Endodermal cell (in vitro differentiated cells): Measurements from ENCODE around the gene GJC1. TPM values are rescaled to one million over a fixed set of nuclear protein-coding genes. Genes with fewer than 3 reads are reported as not detected.

ENCODE experiments used
- DNase-seq: peaks from one replicate; pipeline ENCODE4 v3.0.0-alpha.2; 2017
- H3K27ac ChIP-seq: 2 replicates; pipeline ENCODE4 v1.5.1; 2013; ENCODE audit warnings: mild to moderate bottlenecking, low read depth, low read length, moderate library complexity
- H3K27me3 ChIP-seq: 2 replicates; pipeline ENCODE4 v1.6.1; 2013; ENCODE audit warnings: mild to moderate bottlenecking, low read length, moderate library complexity; ENCODE audit not compliant: insufficient read depth, control insufficient read depth, poor library complexity, severe bottlenecking
- H3K36me3 ChIP-seq: 2 replicates; pipeline ENCODE4 v1.7.0; 2013; ENCODE audit warnings: mild to moderate bottlenecking, low read length, moderate library complexity; ENCODE audit not compliant: control insufficient read depth, insufficient read depth
- H3K4me1 ChIP-seq: one replicate; pipeline ENCODE4 v1.7.0; 2013; ENCODE audit warnings: low read length; ENCODE audit not compliant: control insufficient read depth, insufficient read depth
- H3K4me3 ChIP-seq: 2 replicates; pipeline ENCODE4 v1.5.1; 2013; ENCODE audit warnings: mild to moderate bottlenecking, low read length, moderate library complexity
- H3K9ac ChIP-seq: 2 replicates; pipeline ENCODE4 v1.6.1; 2013; ENCODE audit warnings: mild to moderate bottlenecking, low read length, moderate library complexity; ENCODE audit not compliant: poor library complexity, severe bottlenecking; ENCODE audit errors: extremely low read depth
- H3K9me3 ChIP-seq: 2 replicates; pipeline ENCODE4 v1.6.1; 2013; ENCODE audit warnings: mild to moderate bottlenecking, low read length, moderate library complexity; ENCODE audit not compliant: control insufficient read depth
- H3K27ac Mint-ChIP-seq: 2 replicates; pipeline ENCODE4 v1.8.0; 2020; ENCODE audit warnings: mixed read lengths
- H3K27me3 Mint-ChIP-seq: 2 replicates; pipeline ENCODE4 v1.8.0; 2021; ENCODE audit warnings: mild to moderate bottlenecking, mixed read lengths; ENCODE audit not compliant: insufficient read depth
- H3K36me3 Mint-ChIP-seq: 2 replicates; pipeline ENCODE4 v1.8.0; 2020; ENCODE audit warnings: low read depth, mixed read lengths
- H3K4me1 Mint-ChIP-seq: 2 replicates; pipeline ENCODE4 v1.8.0; 2020; ENCODE audit warnings: mixed read lengths
- H3K4me3 Mint-ChIP-seq: 2 replicates; pipeline ENCODE4 v1.8.0; 2020; ENCODE audit warnings: mild to moderate bottlenecking, moderate library complexity, mixed read lengths
- H3K9me3 Mint-ChIP-seq: 2 replicates; pipeline ENCODE4 v1.8.0; 2020; ENCODE audit warnings: mild to moderate bottlenecking, mixed read lengths
- WGBS, 2 experiments: methylation state at CpG; one replicate each; pipeline versions ENCODE4 v1.1.5 to v1.1.7; 2013; ENCODE audit warnings: missing lambda C conversion rate in 2 of 2, mixed read lengths in 1 of 2; ENCODE audit not compliant: insufficient coverage in 1 of 2, insufficient read length in 1 of 2; 5-methylcytosine and 5-hydroxymethylcytosine counted together
- total RNA-seq, 2 donors: library from RNA; stranded (reverse); fragmentation: NEBNext Ultra II Directional in 1 of 2; extraction: Animal tissue kit (Norgen Biotek cat#: 25700) in 1 of 2; gene quantifications; 2 replicates in 1 of 2; 3 replicates in 1 of 2; pipeline ENCODE4 v1.2.1, GENCODE V29; 2021
- TF ChIP-seq, protein P1 (sequence below): fragments of 200-600 bp; sonication (generic); conservative IDR thresholded peaks from 2 replicates; pipeline ENCODE4 v1.5.0; 2021; ENCODE audit warnings: antibody characterized with exemption, mild to moderate bottlenecking

The GJC1 gene
- total RNA-seq, 2 donors from 2014 or later: 81.9 to 108 TPM

DNA sequence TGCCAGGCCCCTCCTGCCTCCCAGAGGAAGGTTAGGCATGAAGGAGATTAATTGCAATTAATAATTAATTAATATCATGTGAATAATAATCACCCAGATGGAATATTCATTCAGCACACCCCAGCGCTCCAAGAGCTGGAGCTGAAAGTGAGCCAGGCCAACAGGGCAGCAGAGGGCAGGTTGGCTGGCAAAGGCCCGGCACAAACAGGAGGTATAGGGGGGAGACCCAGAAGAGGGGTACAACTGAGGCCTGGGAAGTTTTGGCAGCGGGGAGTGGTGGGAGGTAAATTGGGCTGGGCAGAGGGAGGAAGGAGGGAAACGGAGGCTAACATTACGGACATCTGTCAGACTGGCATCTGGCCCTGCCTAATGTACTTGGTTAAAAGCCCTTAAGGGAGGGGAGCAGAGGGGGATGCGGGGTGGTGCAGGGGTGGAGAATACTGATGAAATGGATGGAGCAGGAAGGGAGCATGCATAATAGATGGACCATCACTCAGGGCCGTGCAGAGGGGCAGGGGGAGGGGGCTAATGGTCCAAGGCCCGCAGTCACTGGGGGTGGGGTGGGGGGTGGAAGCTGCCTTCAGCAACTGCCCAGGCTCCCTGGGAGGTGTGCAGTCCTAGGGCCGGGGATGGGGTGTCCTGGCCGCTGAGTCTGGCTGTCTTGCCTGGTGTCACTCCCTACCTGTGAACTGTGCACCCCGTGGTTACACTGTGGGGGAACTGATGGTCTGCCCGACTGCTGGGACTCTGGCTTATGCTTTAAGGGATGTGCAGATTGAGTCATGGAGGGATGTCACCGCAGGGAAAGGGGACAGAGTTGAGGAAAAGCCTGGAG lies 69.4 kb downstream of the GJC1 start:
- Mint-ChIP-seq H3K27me3 (peaks cover 72% of the 10 kb centered on the region), H3K36me3 (no peaks in the 10 kb centered on the region), H3K4me3 (no peak overlapping the region), H3K9me3 (no peaks in the 10 kb centered on the region), H3K27ac (no peak overlapping the region), H3K4me1 (no peaks in the 10 kb centered on the region)
- Histone ChIP-seq H3K9me3 (no peaks in the 10 kb centered on the region), H3K27ac (no peak overlapping the region), H3K4me3 (no peak overlapping the region), H3K36me3 (no peaks in the 10 kb centered on the region), H3K27me3 (peaks cover 38% of the 10 kb centered on the region), H3K9ac (no peak overlapping the region), H3K4me1 (peaks cover 4% of the 10 kb centered on the region)
- no peak for DNase-seq
- TF ChIP-seq, protein P1, sequence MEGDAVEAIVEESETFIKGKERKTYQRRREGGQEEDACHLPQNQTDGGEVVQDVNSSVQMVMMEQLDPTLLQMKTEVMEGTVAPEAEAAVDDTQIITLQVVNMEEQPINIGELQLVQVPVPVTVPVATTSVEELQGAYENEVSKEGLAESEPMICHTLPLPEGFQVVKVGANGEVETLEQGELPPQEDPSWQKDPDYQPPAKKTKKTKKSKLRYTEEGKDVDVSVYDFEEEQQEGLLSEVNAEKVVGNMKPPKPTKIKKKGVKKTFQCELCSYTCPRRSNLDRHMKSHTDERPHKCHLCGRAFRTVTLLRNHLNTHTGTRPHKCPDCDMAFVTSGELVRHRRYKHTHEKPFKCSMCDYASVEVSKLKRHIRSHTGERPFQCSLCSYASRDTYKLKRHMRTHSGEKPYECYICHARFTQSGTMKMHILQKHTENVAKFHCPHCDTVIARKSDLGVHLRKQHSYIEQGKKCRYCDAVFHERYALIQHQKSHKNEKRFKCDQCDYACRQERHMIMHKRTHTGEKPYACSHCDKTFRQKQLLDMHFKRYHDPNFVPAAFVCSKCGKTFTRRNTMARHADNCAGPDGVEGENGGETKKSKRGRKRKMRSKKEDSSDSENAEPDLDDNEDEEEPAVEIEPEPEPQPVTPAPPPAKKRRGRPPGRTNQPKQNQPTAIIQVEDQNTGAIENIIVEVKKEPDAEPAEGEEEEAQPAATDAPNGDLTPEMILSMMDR: no peak
- WGBS, 2 experiments: 90 to 94% methylated on average over 6 to 13 of the region's 13 CpGs

DNA sequence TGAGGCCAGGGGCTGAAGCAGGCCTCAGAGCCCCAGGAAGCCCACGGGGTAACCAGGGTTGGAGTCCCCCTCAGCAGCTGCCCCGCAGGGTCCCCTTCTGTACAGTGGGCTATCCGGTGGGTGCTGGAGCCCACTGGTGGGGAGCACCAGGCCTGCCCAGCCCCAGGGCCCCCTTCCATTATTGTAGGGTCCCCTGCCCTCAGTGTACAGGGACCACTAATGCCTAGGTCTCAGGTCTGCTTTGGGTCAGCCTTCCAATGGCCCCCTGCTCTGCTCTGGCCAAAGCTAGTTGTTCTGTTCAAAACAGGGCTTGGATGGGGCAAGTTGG lies 70.2 kb downstream of the GJC1 start:
- H3K9ac ChIP-seq: no peak overlapping the region
- Mint-ChIP-seq H3K27ac (no peak overlapping the region), H3K36me3 (no peaks in the 10 kb centered on the region), H3K9me3 (no peaks in the 10 kb centered on the region), H3K27me3 (peaks cover 75% of the 10 kb centered on the region), H3K4me3 (peak overlapping the region; percentile 25), H3K4me1 (no peaks in the 10 kb centered on the region)
- TF ChIP-seq, protein P1: no peak
- no peak overlapping the region for H3K4me3 ChIP-seq
- peaks cover 4% of the 10 kb centered on the region for H3K4me1 ChIP-seq
- no peak overlapping the region for H3K27ac ChIP-seq
- peaks cover 38% of the 10 kb centered on the region for H3K27me3 ChIP-seq
- DNase-seq: peak; percentile 52
- WGBS, 2 experiments: 72% methylated on average over 3 of the region's 3 CpGs; no CpG with 5 or more reads in 1 of the 2 experiments
- H3K9me3 ChIP-seq: no peaks in the 10 kb centered on the region
- no peaks in the 10 kb centered on the region for H3K36me3 ChIP-seq

DNA sequence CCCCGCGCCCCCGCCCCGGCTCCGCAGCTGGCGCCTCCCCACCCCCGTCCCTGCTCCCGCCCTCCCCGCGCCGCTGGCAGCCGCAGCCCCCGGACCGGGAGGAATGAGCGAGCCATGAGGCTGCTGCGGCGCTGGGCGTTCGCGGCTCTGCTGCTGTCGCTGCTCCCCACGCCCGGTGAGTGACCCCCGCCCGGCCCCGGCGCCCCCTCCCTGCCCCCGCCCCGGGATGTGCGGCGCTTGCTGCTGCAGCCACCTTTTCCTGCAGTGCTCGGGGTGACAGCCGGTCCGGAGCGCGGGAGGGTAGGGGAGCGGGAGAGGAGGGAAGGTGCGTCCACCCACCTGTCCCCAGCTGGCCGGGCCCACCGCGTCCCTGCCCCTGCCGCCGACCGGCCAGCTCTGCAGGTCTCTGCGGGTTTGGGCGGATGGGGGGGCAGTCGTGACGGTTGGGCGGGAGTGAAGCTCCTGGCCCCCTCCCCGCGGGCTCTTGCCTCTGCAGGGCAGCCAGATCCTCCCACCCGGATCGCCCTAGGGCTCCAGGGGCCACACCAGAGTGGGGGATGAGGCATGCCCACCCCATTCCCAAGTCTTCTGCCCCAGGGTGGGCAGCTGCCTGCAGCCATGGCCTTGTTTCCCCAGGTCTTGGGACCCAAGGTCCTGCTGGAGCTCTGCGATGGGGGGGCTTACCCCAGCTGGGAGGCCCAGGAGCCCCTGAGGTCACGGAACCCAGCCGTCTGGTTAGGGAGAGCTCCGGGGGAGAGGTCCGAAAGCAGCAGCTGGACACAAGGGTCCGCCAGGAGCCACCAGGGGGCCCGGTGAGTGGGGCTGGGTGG lies 70.8 kb downstream of the GJC1 start:
- H3K9ac ChIP-seq: no peak overlapping the region
- no peaks in the 10 kb centered on the region for H3K36me3 ChIP-seq
- H3K4me1 ChIP-seq: peaks cover 4% of the 10 kb centered on the region
- no peaks in the 10 kb centered on the region for H3K9me3 ChIP-seq
- TF ChIP-seq, protein P1: peak; percentile 59
- peak; percentile 79 for DNase-seq
- WGBS, 2 experiments: 13 to 18% methylated on average over 23 to 53 of the region's 60 CpGs
- H3K27me3 Mint-ChIP-seq: peaks cover 71% of the 10 kb centered on the region
- no peaks in the 10 kb centered on the region for H3K36me3 Mint-ChIP-seq
- peak overlapping the region; percentile 58 for H3K4me3 ChIP-seq
- no peak overlapping the region for H3K27ac ChIP-seq
- H3K9me3 Mint-ChIP-seq: no peaks in the 10 kb centered on the region
- peak overlapping the region; percentile 25 for H3K4me3 Mint-ChIP-seq
- H3K27ac Mint-ChIP-seq: no peak overlapping the region
- H3K27me3 ChIP-seq: peaks cover 38% of the 10 kb centered on the region
- H3K4me1 Mint-ChIP-seq: no peaks in the 10 kb centered on the region
